HepG2 (cell line): ENCODE results near the gene SUDS3. TPM values are rescaled to one million over a fixed set of nuclear protein-coding genes. Genes with fewer than 3 reads are reported as not detected.

Experiments
- ATAC-seq: fragments of 200-7000 bp; cut with Tn5 transposase; 3 replicates; pipeline ENCODE4 v1.9.1; 2020; ENCODE audit warnings: mild to moderate bottlenecking, moderate library complexity
- BruUV-seq: library from RNA; stranded (reverse); fragments of 400-500 nt; replicated peaks from 2 replicates; lab custom pipeline; 2021; lab: Mats Ljungman, UMichigan
- CTCF ChIA-PET: fragments of 300-600 bp; formaldehyde crosslinking; extraction: SDS; loops from one replicate; lab custom pipeline; 2021; ENCODE audit warnings: low total read pairs, inconsistent platforms, low intra/inter-chr PET ratio; lab: Yijun Ruan, JAX
- POLR2A ChIA-PET: fragments of 350-600 bp; sonication (Branson Sonifier 250); formaldehyde crosslinking; loops from one replicate; lab custom pipeline; 2020; ENCODE audit warnings: antibody characterized with exemption, inconsistent platforms; lab: Yijun Ruan, JAX
- DNase-seq: peaks from one replicate; pipeline ENCODE4 v3.0.0-alpha.2; 2015; ENCODE audit warnings: low spot score
- FAIRE-seq: peaks from 3 replicates; lab custom pipeline; 2011; peaks lifted over from hg19 to GRCh38; lab: Jason Lieb, UNC
- H2AFZ ChIP-seq: one replicate; pipeline ENCODE4 v1.6.1; 2011; ENCODE audit warnings: low read length, inconsistent platforms
- H3K27ac ChIP-seq: fragments of 300-600 bp; 3 replicates; pipeline ENCODE4 v1.8.0; 2011; ENCODE audit warnings: mixed run types, mild to moderate bottlenecking, mixed read lengths, low read length, inconsistent platforms; ENCODE audit not compliant: insufficient read depth; ENCODE audit errors: extremely low read length
- H3K27me3 ChIP-seq, 2 experiments: fragments of 200-600 bp in 1 of 2; 2 replicates in 1 of 2; 3 replicates in 1 of 2; pipeline versions ENCODE4 v1.6.0 to v1.8.0; 2011; ENCODE audit warnings: low read length in 2 of 2, mild to moderate bottlenecking in 2 of 2, moderate library complexity in 2 of 2, inconsistent platforms in 1 of 2; ENCODE audit not compliant: insufficient read depth in 2 of 2, control insufficient read depth in 1 of 2
- H3K36me3 ChIP-seq, 2 experiments: fragments of 200-600 bp in 1 of 2; replicated peaks in 1 of 2; 2 replicates in 1 of 2; 3 replicates in 1 of 2; pipeline versions ENCODE4 v1.5.1 to v1.8.0; 2011; ENCODE audit warnings: low read length in 2 of 2, inconsistent platforms in 1 of 2; ENCODE audit not compliant: insufficient read depth in 2 of 2, control insufficient read depth in 1 of 2
- H3K4me1 ChIP-seq: 2 replicates; pipeline ENCODE4 v1.5.1; 2012; ENCODE audit warnings: low read length, inconsistent platforms; ENCODE audit not compliant: insufficient read depth
- H3K4me2 ChIP-seq: 2 replicates; pipeline ENCODE4 v1.6.0; 2011; ENCODE audit warnings: low read depth, low read length, inconsistent platforms
- H3K4me3 ChIP-seq, 3 experiments: fragments of 200-600 bp in 1 of 3; sonication (generic), shearing (Covaris generic) in 1 of 3; replicated peaks in 1 of 3; 2 replicates each; pipeline ENCODE4 v1.5.1; 2011 to 2016; ENCODE audit warnings: low read length in 3 of 3, inconsistent platforms in 2 of 3, low read depth in 2 of 3, mild to moderate bottlenecking in 2 of 3, control low read depth in 1 of 3, mixed read lengths in 1 of 3; ENCODE audit not compliant: insufficient read depth in 1 of 3
- H3K79me2 ChIP-seq: one replicate; pipeline ENCODE4 v1.6.1; 2011; ENCODE audit warnings: low read length, inconsistent platforms; ENCODE audit not compliant: insufficient read depth
- H3K9ac ChIP-seq: 2 replicates; pipeline ENCODE4 v1.6.0; 2011; ENCODE audit warnings: mild to moderate bottlenecking, low read depth, low read length, inconsistent platforms; ENCODE audit not compliant: insufficient read depth
- H3K9me3 ChIP-seq: 2 replicates; pipeline ENCODE4 v1.5.1; 2012; ENCODE audit warnings: mild to moderate bottlenecking, low read length
- H4K20me1 ChIP-seq: 2 replicates; pipeline ENCODE4 v1.6.0; 2011; ENCODE audit warnings: inconsistent platforms, mild to moderate bottlenecking, low read length, moderate library complexity; ENCODE audit not compliant: insufficient read depth
- CEBPB ChIP-seq: IDR thresholded peaks from 2 replicates; pipeline ENCODE4 v1.6.1; 2011; ENCODE audit warnings: low read depth, low read length, improper control_type of control experiment, borderline replicate concordance
- EZH2 ChIP-seq: conservative IDR thresholded peaks from 2 replicates; pipeline ENCODE4 v1.6.1; 2012; ENCODE audit warnings: mild to moderate bottlenecking, low read depth, low read length, moderate library complexity
- HMGXB4 ChIP-seq, 2 experiments: sonication (generic) in 1 of 2; formaldehyde crosslinking in 1 of 2; IDR thresholded peaks; 2 replicates each; pipeline versions ENCODE4 v1.4.0 to v1.6.1; 2018 to 2020; ENCODE audit warnings: missing genetic modification reagents in 2 of 2, borderline replicate concordance in 1 of 2, low read depth in 1 of 2, mild to moderate bottlenecking in 1 of 2, missing biosample characterization in 1 of 2
- HNRNPK ChIP-seq: fragments of 200-400 bp; formaldehyde crosslinking; IDR thresholded peaks from 2 replicates; pipeline ENCODE4 v1.6.1; 2018; ENCODE audit warnings: low read length, low read depth, moderate library complexity, mild to moderate bottlenecking; ENCODE audit not compliant: poor library complexity, severe bottlenecking
- POLR2G ChIP-seq: fragments of 200-400 bp; formaldehyde crosslinking; IDR thresholded peaks from 2 replicates; pipeline ENCODE4 v1.6.1; 2018; ENCODE audit warnings: mild to moderate bottlenecking, low read depth, low read length, moderate library complexity
- RAD21 ChIP-seq: fragments of 450-650 bp; formaldehyde crosslinking; IDR thresholded peaks from 2 replicates; pipeline ENCODE4 v1.5.0; 2020; ENCODE audit warnings: mild to moderate bottlenecking
- RFXAP ChIP-seq: sonication (generic); formaldehyde crosslinking; IDR thresholded peaks from 2 replicates; pipeline ENCODE4 v1.4.0; 2020; ENCODE audit warnings: missing genetic modification reagents, borderline replicate concordance
- SMC3 ChIP-seq: IDR thresholded peaks from 2 replicates; pipeline ENCODE4 v1.6.1; 2011; ENCODE audit warnings: low read length, improper control_type of control experiment
- STAG1 ChIP-seq: sonication (generic); formaldehyde crosslinking; IDR thresholded peaks from 2 replicates; pipeline ENCODE4 v1.4.0; 2020; ENCODE audit warnings: missing genetic modification reagents
- TBP ChIP-seq: sonication (generic); formaldehyde crosslinking; IDR thresholded peaks from 2 replicates; pipeline ENCODE4 v1.5.0; 2020; ENCODE audit warnings: missing genetic modification reagents
- TCF12 ChIP-seq, 2 experiments: fragments of 450-650 bp in 1 of 2; sonication (generic) in 1 of 2; formaldehyde crosslinking in 1 of 2; IDR thresholded peaks; 2 replicates each; pipeline versions ENCODE4 v1.6.1 to v1.8.0; 2017 to 2022; ENCODE audit warnings: antibody characterized with exemption in 1 of 2, mild to moderate bottlenecking in 1 of 2, missing genetic modification reagents in 1 of 2, moderate library complexity in 1 of 2
- ZC3H13 ChIP-seq: sonication (generic); formaldehyde crosslinking; IDR thresholded peaks from 2 replicates; pipeline ENCODE4 v1.8.1; 2023; ENCODE audit warnings: mild to moderate bottlenecking, missing genetic modification reagents, moderate library complexity
- ZFX ChIP-seq: sonication (generic); formaldehyde crosslinking; IDR thresholded peaks from 2 replicates; pipeline ENCODE4 v1.4.0; 2020; ENCODE audit warnings: mild to moderate bottlenecking, low read depth, missing genetic modification reagents, moderate library complexity
- ZKSCAN8 ChIP-seq: IDR thresholded peaks from 2 replicates; pipeline ENCODE4 v1.6.1; 2016; ENCODE audit warnings: borderline replicate concordance, missing genetic modification reagents, missing compliant biosample characterization
- ZNF564 ChIP-seq: sonication (generic); formaldehyde crosslinking; IDR thresholded peaks from 2 replicates; pipeline ENCODE4 v1.8.1; 2023; ENCODE audit warnings: mild to moderate bottlenecking, missing genetic modification reagents
- WGBS: methylation state at CpG from one replicate; pipeline ENCODE4 v1.1.6; 2017; ENCODE audit warnings: low lambda C conversion rate; 5-methylcytosine and 5-hydroxymethylcytosine counted together
- in situ Hi-C: cut with HindIII; loops from 2 replicates; pipeline ENCODE4 v1.10.0; 2017; ENCODE audit warnings: low pct_unique_long_range_greater_than_20kb; ENCODE audit not compliant: extremely low pct_ligation_motif_present
- intact Hi-C: fragments of 100-400 bp; cut with micrococcal nuclease; formaldehyde crosslinking; loops from one replicate; pipeline ENCODE4 v1.10.0; 2022; ENCODE audit not compliant: unreplicated experiment
- polyA plus RNA-seq, 8 experiments: library from polyadenylated mRNA; depleted of rRNA in 3 of 8; stranded (reverse) in 7 of 8; unstranded in 1 of 8; fragments of >200 nt; fragmentation: Illumina TruSeq in 4 of 8; extraction: Trizol in 4 of 8; gene quantifications; 2 replicates each; pipeline versions ENCODE4 v1.2.1 to v1.2.3, GENCODE V29; 2011 to 2016; ENCODE audit warnings: low read depth in 4 of 8, missing spikeins in 1 of 8, mixed read lengths in 1 of 8; ENCODE audit not compliant: insufficient read depth in 1 of 8
- total RNA-seq, 5 experiments: library from RNA; depleted of rRNA; stranded (reverse); fragments of >200 nt; fragmentation: Illumina TruSeq; extraction: Trizol; gene quantifications; 2 replicates each; pipeline ENCODE4 v1.2.3, GENCODE V29; 2016; ENCODE audit warnings: low read depth in 1 of 5
- TF ChIP-seq, protein P1 (sequence below): IDR thresholded peaks from 2 replicates; pipeline ENCODE4 v1.4.0; 2020; ENCODE audit warnings: mild to moderate bottlenecking, missing genetic modification reagents
- TF ChIP-seq, protein P2 (sequence below): sonication (generic); formaldehyde crosslinking; IDR thresholded peaks from 2 replicates; pipeline ENCODE4 v1.5.1; 2020; ENCODE audit warnings: missing genetic modification reagents, mild to moderate bottlenecking, borderline replicate concordance

SUDS3 gene
- total and polyA plus RNA-seq, 2 of the 13 experiments (the other 11 are each of a cell fraction or from before 2014, with no cell fraction given) = 20.2 to 33.1 TPM

DNA sequence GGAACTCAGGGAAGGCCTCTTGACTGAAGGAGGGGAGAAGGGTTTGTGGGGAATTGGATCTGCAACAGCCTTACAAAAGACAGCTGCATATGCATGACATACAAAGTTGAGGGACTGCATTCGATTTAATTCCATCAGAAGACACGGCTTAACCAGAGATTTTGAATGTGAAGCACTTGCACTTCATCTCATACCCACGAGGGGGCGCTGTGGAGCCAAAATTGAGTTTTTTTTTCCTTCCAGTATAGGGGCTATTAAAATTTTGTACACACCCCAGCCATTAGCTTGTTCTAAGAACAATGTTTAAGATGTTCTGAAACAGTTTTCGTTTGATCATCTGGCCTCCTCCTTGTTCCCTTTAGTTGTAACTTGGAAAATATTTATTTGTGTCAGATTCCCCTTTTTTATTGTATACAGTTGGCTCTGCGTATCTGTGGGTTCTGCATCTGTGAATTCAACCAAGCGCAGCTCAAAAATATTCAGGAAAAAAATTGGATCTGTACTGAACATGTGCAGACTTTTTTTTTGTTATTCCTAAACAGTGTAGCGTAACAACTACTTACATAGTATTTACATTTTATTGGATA lies 1.6 kb downstream of the SUDS3 start:
- 39% methylated on average over 8 of the region's 8 CpGs for WGBS
- Histone ChIP-seq H3K9ac (peak overlapping the region; percentile 88), H3K9me3 (no peaks in the 10 kb centered on the region), H3K4me3 (peak overlapping the region; percentile 74 to 92 (median 86)), H3K4me2 (peak overlapping the region; percentile 96), H2AFZ (peak overlapping the region; percentile 63), H3K36me3 (peaks cover 10 to 18% of the 10 kb centered on the region in 2 experiments; a peak in 4 of 5 replicates), H3K27me3 (no peaks in the 10 kb centered on the region; a peak in 1 of 5 replicates), H3K4me1 (peaks cover 22% of the 10 kb centered on the region), H3K79me2 (peaks cover 24% of the 10 kb centered on the region), H4K20me1 (peaks cover 8% of the 10 kb centered on the region; the same call in 1 of the 2 replicates), H3K27ac (peak overlapping the region; percentile 88)
- ChIA-PET CTCF (interaction anchor here (0.6 to 1.4 kb wide), 3 partner anchors 160 to 257 kb away, joined by 3 to 6 read pairs (median 3); no protein-coding TSS in a partner anchor), POLR2A (no interaction called here)
- intact Hi-C loops (no loop called here), in situ Hi-C loops (no loop called here)
- FAIRE-seq (peak; percentile 79), ATAC-seq (no peak), DNase-seq (peak; percentile 36)
- no TSS peak for BruUV-seq
- TF ChIP-seq CEBPB (no peak), ZNF564 (CRISPR knock-in tag) (no peak), EZH2 (no peak), ZFX (0 out of 2 replicates have a peak, but pooled peaks have one; percentile 24), RFXAP (0 out of 2 replicates have a peak, but pooled peaks have one; percentile 28), HNRNPK (no peak), POLR2G (no peak), SMC3 (peak; percentile 50; the same call in 1 of the 2 replicates), TBP (no peak), STAG1 (CRISPR knock-in tag) (peak; percentile 38), TCF12 (IDR thresholded peaks at IDR 0.05) (no peak), TCF12 (CRISPR knock-in tag; IDR thresholded peaks at IDR 0.05) (no peak), ZKSCAN8 (0 out of 2 replicates have a peak, but pooled peaks have one; percentile 44), RAD21 (CRISPR knock-in tag) (0 out of 2 replicates have a peak, but pooled peaks have one; percentile 7), HMGXB4 (CRISPR knock-in tag; IDR thresholded peaks at IDR 0.05; ENCODE audit: borderline replicate concordance in 1 of 2, low read depth in 1 of 2) (peak in 1 of 2 experiments; percentile 22; a peak in 1 of 4 replicates), ZC3H13 (CRISPR knock-in tag) (no peak)
- TF ChIP-seq, protein P1, sequence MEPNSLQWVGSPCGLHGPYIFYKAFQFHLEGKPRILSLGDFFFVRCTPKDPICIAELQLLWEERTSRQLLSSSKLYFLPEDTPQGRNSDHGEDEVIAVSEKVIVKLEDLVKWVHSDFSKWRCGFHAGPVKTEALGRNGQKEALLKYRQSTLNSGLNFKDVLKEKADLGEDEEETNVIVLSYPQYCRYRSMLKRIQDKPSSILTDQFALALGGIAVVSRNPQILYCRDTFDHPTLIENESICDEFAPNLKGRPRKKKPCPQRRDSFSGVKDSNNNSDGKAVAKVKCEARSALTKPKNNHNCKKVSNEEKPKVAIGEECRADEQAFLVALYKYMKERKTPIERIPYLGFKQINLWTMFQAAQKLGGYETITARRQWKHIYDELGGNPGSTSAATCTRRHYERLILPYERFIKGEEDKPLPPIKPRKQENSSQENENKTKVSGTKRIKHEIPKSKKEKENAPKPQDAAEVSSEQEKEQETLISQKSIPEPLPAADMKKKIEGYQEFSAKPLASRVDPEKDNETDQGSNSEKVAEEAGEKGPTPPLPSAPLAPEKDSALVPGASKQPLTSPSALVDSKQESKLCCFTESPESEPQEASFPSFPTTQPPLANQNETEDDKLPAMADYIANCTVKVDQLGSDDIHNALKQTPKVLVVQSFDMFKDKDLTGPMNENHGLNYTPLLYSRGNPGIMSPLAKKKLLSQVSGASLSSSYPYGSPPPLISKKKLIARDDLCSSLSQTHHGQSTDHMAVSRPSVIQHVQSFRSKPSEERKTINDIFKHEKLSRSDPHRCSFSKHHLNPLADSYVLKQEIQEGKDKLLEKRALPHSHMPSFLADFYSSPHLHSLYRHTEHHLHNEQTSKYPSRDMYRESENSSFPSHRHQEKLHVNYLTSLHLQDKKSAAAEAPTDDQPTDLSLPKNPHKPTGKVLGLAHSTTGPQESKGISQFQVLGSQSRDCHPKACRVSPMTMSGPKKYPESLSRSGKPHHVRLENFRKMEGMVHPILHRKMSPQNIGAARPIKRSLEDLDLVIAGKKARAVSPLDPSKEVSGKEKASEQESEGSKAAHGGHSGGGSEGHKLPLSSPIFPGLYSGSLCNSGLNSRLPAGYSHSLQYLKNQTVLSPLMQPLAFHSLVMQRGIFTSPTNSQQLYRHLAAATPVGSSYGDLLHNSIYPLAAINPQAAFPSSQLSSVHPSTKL = peak; percentile 7; the same call in 1 of the 2 replicates
- TF ChIP-seq, protein P2, sequence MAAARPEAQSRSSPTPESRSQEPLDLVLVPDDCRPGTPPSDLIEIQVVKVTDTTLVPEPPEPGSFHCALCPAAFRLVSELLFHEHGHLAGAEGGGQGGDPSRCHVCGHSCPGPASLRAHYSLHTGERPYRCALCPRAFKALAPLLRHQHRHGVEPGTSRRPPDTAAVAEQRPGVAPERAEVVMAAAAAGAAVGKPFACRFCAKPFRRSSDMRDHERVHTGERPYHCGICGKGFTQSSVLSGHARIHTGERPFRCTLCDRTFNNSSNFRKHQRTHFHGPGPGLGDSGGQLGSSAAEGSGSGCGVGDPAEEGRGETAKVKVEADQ = no peak
